ENCODE measurements around the gene SND1.

SND1 gene

GRCh38 chr7:128110641-128111364 lies 458.8 kb downstream of the SND1 start:
- no peak for DNase-seq

GRCh38 chr7:128112018-128112780 lies 460.2 kb downstream of the SND1 start:
- no peak for DNase-seq

GRCh38 chr7:128112781-128113221 lies 460.8 kb downstream of the SND1 start:
- DNase-seq = no peak

- no peak for DNase-seq
These were observed 461.8 kb downstream of the SND1 start for GRCh38 chr7:128113839-128114238.

GRCh38 chr7:128114806-128115205 lies 462.8 kb downstream of the SND1 start:
- no peak for DNase-seq

- DNase-seq = no peak
These were observed 463.4 kb downstream of the SND1 start for GRCh38 chr7:128115336-128115820.

- no peak for DNase-seq
These were observed 464.1 kb downstream of the SND1 start for GRCh38 chr7:128115821-128116723.

- no peak for DNase-seq
These were observed 464.7 kb downstream of the SND1 start for GRCh38 chr7:128116740-128117139.

- no peak for DNase-seq
These were observed 465.7 kb downstream of the SND1 start for GRCh38 chr7:128117691-128118090.

- DNase-seq = no peak
These were observed 467.0 kb downstream of the SND1 start for GRCh38 chr7:128119036-128119435.

- no peak for DNase-seq
These were observed 468.1 kb downstream of the SND1 start for GRCh38 chr7:128120116-128120515.

- no peak for DNase-seq
These were observed 469.0 kb downstream of the SND1 start for GRCh38 chr7:128120976-128121490.

GRCh38 chr7:128121711-128122530 lies 469.9 kb downstream of the SND1 start:
- peak; percentile 4 for DNase-seq

- no peak for DNase-seq
These were observed 470.7 kb downstream of the SND1 start for GRCh38 chr7:128122576-128123290.

GRCh38 chr7:128123291-128124037 lies 471.5 kb downstream of the SND1 start:
- DNase-seq = no peak

GRCh38 chr7:128124786-128125185 lies 472.8 kb downstream of the SND1 start:
- DNase-seq = no peak

GRCh38 chr7:128125816-128126215 lies 473.8 kb downstream of the SND1 start:
- no peak for DNase-seq

GRCh38 chr7:128128401-128128800 lies 476.4 kb downstream of the SND1 start:
- no peak for DNase-seq

GRCh38 chr7:128129224-128129864 lies 477.4 kb downstream of the SND1 start:
- no peak for DNase-seq

GRCh38 chr7:128131115-128131514 lies 479.1 kb downstream of the SND1 start:
- no peak for DNase-seq

Data from NCI-H446 treated with DMSO at 0.1 percent for 48 hours (cell line).